Testis (tissue), 3 donors: ENCODE measurements around the gene UBE3C. TPM values are rescaled to one million over a fixed set of nuclear protein-coding genes. Genes with fewer than 3 reads are reported as not detected.
A peak's percentile ranks its signal among the peaks of the same experiment; 100 is the strongest.

Source experiments
- DNase-seq: peaks from one replicate; pipeline ENCODE4 v3.0.0-alpha.2; 2019
- H3K27ac ChIP-seq, 2 donors: fragments of 200-600 bp; sonication (generic); one replicate each; pipeline ENCODE4 v1.5.1; 2019
- H3K27me3 ChIP-seq: fragments of 200-600 bp; sonication (generic); one replicate; pipeline ENCODE4 v1.5.1; 2019
- H3K36me3 ChIP-seq: fragments of 200-600 bp; sonication (generic); one replicate; pipeline ENCODE4 v1.5.1; 2017; ENCODE audit warnings: low read depth; ENCODE audit errors: missing control alignments
- H3K4me1 ChIP-seq: fragments of 200-600 bp; sonication (generic); one replicate; pipeline ENCODE4 v1.5.1; 2019
- H3K4me3 ChIP-seq, 2 donors: fragments of 200-600 bp; sonication (generic); one replicate each; pipeline ENCODE4 v1.5.1; 2017 to 2019
- H3K9me3 ChIP-seq: fragments of 200-600 bp; sonication (generic); one replicate; pipeline ENCODE4 v1.5.1; 2017
- CTCF ChIP-seq, 3 experiments: fragments of 450-650 bp in 2 of 3; fragments of 200-600 bp in 1 of 3; sonication (generic) in 1 of 3; IDR thresholded peaks; one replicate each; pipeline ENCODE4 v1.5.1; 2016 to 2019; ENCODE audit warnings: antibody characterized with exemption in 3 of 3, mild to moderate bottlenecking in 2 of 3, moderate library complexity in 1 of 3
- POLR2A ChIP-seq: fragments of 450-650 bp; IDR thresholded peaks from one replicate; pipeline ENCODE4 v1.6.1; 2017; ENCODE audit warnings: antibody characterized with exemption, mild to moderate bottlenecking, moderate library complexity
- WGBS, 2 donors: methylation state at CpG; one replicate each; pipeline ENCODE4 v1.1.5; 2018; 5-methylcytosine and 5-hydroxymethylcytosine counted together
- intact Hi-C: fragments of 100-400 bp; cut with DNase I; formaldehyde crosslinking; loops from one replicate; pipeline ENCODE4 v1.15.1; 2023; ENCODE audit warnings: low total_unique reads
- polyA plus RNA-seq: library from polyadenylated mRNA; stranded (reverse); fragments of 350-450 nt; fragmentation: Illumina TruSeq; extraction: RNeasy Lipid Tissue Mini Kit (QIAGEN cat#74804); gene quantifications from one replicate; pipeline ENCODE4 v1.2.3, GENCODE V29; 2014; ENCODE audit warnings: low read depth, low replicate concordance; ENCODE audit not compliant: insufficient read depth
- total RNA-seq, 2 donors: library from RNA; depleted of rRNA; stranded (reverse); fragments of >200 nt; gene quantifications; one replicate each; pipeline ENCODE4 v1.2.3, GENCODE V29; 2016

The UBE3C gene
- total and polyA plus RNA-seq, 3 donors from 2014 or later = 69.4 to 95.9 (median 86.0) TPM

GRCh38 chr7:157268540-157268939, 129.8 kb downstream of the UBE3C start:
- H3K36me3 ChIP-seq = no peaks in the 10 kb centered on the region
- H3K27me3 ChIP-seq = no peaks in the 10 kb centered on the region
- no peak for DNase-seq

GRCh38 chr7:157269341-157270059, 130.8 kb downstream of the UBE3C start:
- 85 to 86% methylated on average over 15 to 16 of the region's 16 CpGs for WGBS, 2 donors
- intact Hi-C loops = loop anchor here (10.0 kb wide), 1 partner anchor 75 kb away; no protein-coding TSS in a partner anchor
- peaks cover 8% of the 10 kb centered on the region for H3K4me1 ChIP-seq
- TF ChIP-seq CTCF (IDR thresholded peaks at IDR 0.05) = no peak
- TF ChIP-seq POLR2A = no peak
- H3K9me3 ChIP-seq = no peaks in the 10 kb centered on the region
- H3K27ac ChIP-seq = no peak overlapping the region
- no peaks in the 10 kb centered on the region for H3K36me3 ChIP-seq
- H3K27me3 ChIP-seq = no peaks in the 10 kb centered on the region
- no peak for DNase-seq
- H3K4me3 ChIP-seq = no peak overlapping the region

More at GRCh38 chr7:157268540-157268939, 129.8 kb downstream of the UBE3C start:
- Histone ChIP-seq H3K4me3 (no peak overlapping the region), H3K4me1 (peaks cover 8% of the 10 kb centered on the region), H3K9me3 (no peaks in the 10 kb centered on the region), H3K27ac (no peak overlapping the region)
- intact Hi-C loops = no loop called here
- WGBS, 2 donors = 81 to 82% methylated on average over 13 of the region's 13 CpGs
- no peak for TF ChIP-seq POLR2A
- TF ChIP-seq CTCF (IDR thresholded peaks at IDR 0.05) = no peak

GRCh38 chr7:157270060-157270444, 131.3 kb downstream of the UBE3C start:
- intact Hi-C loops = loop anchor here (10.0 kb wide), 1 partner anchor 75 kb away; no protein-coding TSS in a partner anchor

GRCh38 chr7:157271315-157271990, 132.7 kb downstream of the UBE3C start:
- no peak for DNase-seq
- intact Hi-C loops = loop anchor here (10.0 kb wide), 1 partner anchor 73 kb away; no protein-coding TSS in a partner anchor
- no peak overlapping the region for H3K4me3 ChIP-seq
- peak overlapping the region; percentile 59 to 90 for H3K27ac ChIP-seq
- no peaks in the 10 kb centered on the region for H3K27me3 ChIP-seq
- 89 to 95% methylated on average over 15 of the region's 15 CpGs for WGBS, 2 donors
- H3K9me3 ChIP-seq = no peaks in the 10 kb centered on the region
- peaks cover 8% of the 10 kb centered on the region for H3K4me1 ChIP-seq
- no peak for TF ChIP-seq CTCF (IDR thresholded peaks at IDR 0.05)
- no peak for TF ChIP-seq POLR2A
- no peaks in the 10 kb centered on the region for H3K36me3 ChIP-seq

More at GRCh38 chr7:157270060-157270444, 131.3 kb downstream of the UBE3C start:
- Histone ChIP-seq H3K27me3 (no peaks in the 10 kb centered on the region), H3K4me3 (no peak overlapping the region), H3K9me3 (no peaks in the 10 kb centered on the region), H3K4me1 (peaks cover 8% of the 10 kb centered on the region), H3K36me3 (no peaks in the 10 kb centered on the region), H3K27ac (no peak overlapping the region)
- WGBS, 2 donors = 95 to 96% methylated on average over 3 of the region's 3 CpGs
- no peak for TF ChIP-seq POLR2A
- DNase-seq = no peak

- TF ChIP-seq POLR2A (no peak), CTCF (IDR thresholded peaks at IDR 0.05) (no peak)
- intact Hi-C loops = loop anchor here (10.0 kb wide), 1 partner anchor 73 kb away; no protein-coding TSS in a partner anchor
- DNase-seq = peak; percentile 82
Measured at GRCh38 chr7:157271991-157272324, 133.2 kb downstream of the UBE3C start.

More at GRCh38 chr7:157271991-157272324, 133.2 kb downstream of the UBE3C start:
- Histone ChIP-seq H3K27me3 (no peaks in the 10 kb centered on the region), H3K9me3 (no peaks in the 10 kb centered on the region), H3K27ac (peak overlapping the region; percentile 59 to 90), H3K36me3 (no peaks in the 10 kb centered on the region), H3K4me1 (peaks cover 8% of the 10 kb centered on the region), H3K4me3 (no peak overlapping the region)
- 33 to 39% methylated on average over 9 of the region's 9 CpGs for WGBS, 2 donors
